ENCODE measurements around the gene CLEC4M.

DNA sequence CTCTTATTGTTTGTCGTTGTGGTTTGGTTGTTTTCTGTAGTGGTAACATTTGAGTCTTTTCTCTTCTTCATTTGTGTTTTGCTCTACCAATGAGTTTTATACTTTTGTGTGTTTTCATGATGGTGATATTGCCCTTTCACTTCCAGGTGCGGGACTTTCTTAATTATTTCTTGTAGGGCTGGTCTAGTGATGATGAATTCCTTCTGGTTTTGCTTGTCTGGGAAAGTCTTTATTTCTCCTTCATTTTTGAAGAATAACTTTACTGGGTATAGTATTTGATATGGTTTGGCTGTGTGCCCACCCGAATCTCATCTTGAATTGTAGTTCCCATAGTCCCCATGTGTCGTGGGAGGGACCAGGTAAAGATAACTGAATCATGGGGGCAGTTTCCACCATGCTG lies 6.8 kb upstream of the CLEC4M start:
- TF ChIP-seq ZNF274 (IDR thresholded peaks at IDR 0.05; ENCODE audit: low read depth, low read length) (no peak), YY1 (IDR thresholded peaks at IDR 0.05; ENCODE audit: insufficient read depth, insufficient read length) (no peak), SUZ12 (IDR thresholded peaks at IDR 0.05; ENCODE audit: extremely low read depth, insufficient read depth, insufficient read length) (no peak)

All from NT2/D1 (cell line).